Brain microvascular endothelial cell (primary cell): ENCODE results near the gene ZNRF1.

Experiments used
- DNase-seq: peaks from one replicate; pipeline ENCODE4 v3.0.0-alpha.2; 2020
- H3K27ac ChIP-seq: fragments of 250-450 bp; sonication (Bioruptor Pico); 2 replicates; pipeline ENCODE4 v1.5.1; 2020; ENCODE audit warnings: mild to moderate bottlenecking, moderate library complexity
- H3K27me3 ChIP-seq: fragments of 250-450 bp; sonication (Bioruptor Pico); replicated peaks from 2 replicates; pipeline ENCODE4 v1.5.1; 2020; ENCODE audit warnings: mild to moderate bottlenecking
- H3K36me3 ChIP-seq: fragments of 250-450 bp; sonication (Bioruptor Pico); replicated peaks from 2 replicates; pipeline ENCODE4 v1.5.1; 2020; ENCODE audit warnings: mild to moderate bottlenecking
- H3K4me3 ChIP-seq: 2 replicates; pipeline ENCODE4 v1.5.1; 2011; ENCODE audit warnings: low read depth, mild to moderate bottlenecking, control low read depth, low read length, moderate library complexity
- in situ Hi-C: cut with HindIII; loops from 2 replicates; pipeline ENCODE4 v1.10.0; 2017; ENCODE audit warnings: low sequenced_read_pairs, low pct_ligation_motif_present
- TF ChIP-seq, protein P1 (sequence below): IDR thresholded peaks from 2 replicates; pipeline ENCODE4 v1.5.1; 2011; ENCODE audit warnings: low read depth, mild to moderate bottlenecking, moderate library complexity, low read length, control low read depth, inconsistent platforms; ENCODE audit errors: missing control alignments

Gene ZNRF1

GRCh38 chr16:75052481-75053202, 53.8 kb downstream of the ZNRF1 start:
- DNase-seq = no peak
- Histone ChIP-seq H3K36me3 (no peaks in the 10 kb centered on the region), H3K27me3 (no peaks in the 10 kb centered on the region), H3K27ac (no peak overlapping the region), H3K4me3 (no peak overlapping the region)
- in situ Hi-C loops = no loop called here
- TF ChIP-seq, protein P1, sequence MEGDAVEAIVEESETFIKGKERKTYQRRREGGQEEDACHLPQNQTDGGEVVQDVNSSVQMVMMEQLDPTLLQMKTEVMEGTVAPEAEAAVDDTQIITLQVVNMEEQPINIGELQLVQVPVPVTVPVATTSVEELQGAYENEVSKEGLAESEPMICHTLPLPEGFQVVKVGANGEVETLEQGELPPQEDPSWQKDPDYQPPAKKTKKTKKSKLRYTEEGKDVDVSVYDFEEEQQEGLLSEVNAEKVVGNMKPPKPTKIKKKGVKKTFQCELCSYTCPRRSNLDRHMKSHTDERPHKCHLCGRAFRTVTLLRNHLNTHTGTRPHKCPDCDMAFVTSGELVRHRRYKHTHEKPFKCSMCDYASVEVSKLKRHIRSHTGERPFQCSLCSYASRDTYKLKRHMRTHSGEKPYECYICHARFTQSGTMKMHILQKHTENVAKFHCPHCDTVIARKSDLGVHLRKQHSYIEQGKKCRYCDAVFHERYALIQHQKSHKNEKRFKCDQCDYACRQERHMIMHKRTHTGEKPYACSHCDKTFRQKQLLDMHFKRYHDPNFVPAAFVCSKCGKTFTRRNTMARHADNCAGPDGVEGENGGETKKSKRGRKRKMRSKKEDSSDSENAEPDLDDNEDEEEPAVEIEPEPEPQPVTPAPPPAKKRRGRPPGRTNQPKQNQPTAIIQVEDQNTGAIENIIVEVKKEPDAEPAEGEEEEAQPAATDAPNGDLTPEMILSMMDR = no peak

- no peaks in the 10 kb centered on the region for H3K27me3 ChIP-seq
- H3K27ac ChIP-seq = no peak overlapping the region
- H3K36me3 ChIP-seq = no peaks in the 10 kb centered on the region
- no peak overlapping the region for H3K4me3 ChIP-seq
- TF ChIP-seq, protein P1 = no peak
- DNase-seq = no peak
- in situ Hi-C loops = no loop called here
Measured at GRCh38 chr16:75053791-75054555, 55.1 kb downstream of the ZNRF1 start.

- no peak overlapping the region for H3K27ac ChIP-seq
- no peaks in the 10 kb centered on the region for H3K27me3 ChIP-seq
- no peaks in the 10 kb centered on the region for H3K36me3 ChIP-seq
- no peak overlapping the region for H3K4me3 ChIP-seq
- in situ Hi-C loops = no loop called here
- TF ChIP-seq, protein P1 = no peak
- DNase-seq = no peak
Measured at GRCh38 chr16:75054556-75054947, 55.7 kb downstream of the ZNRF1 start.

- in situ Hi-C loops = no loop called here
- TF ChIP-seq, protein P1 = no peak
- Histone ChIP-seq H3K4me3 (no peak overlapping the region), H3K27ac (no peak overlapping the region), H3K27me3 (no peaks in the 10 kb centered on the region), H3K36me3 (no peaks in the 10 kb centered on the region)
- DNase-seq = no peak
Measured at GRCh38 chr16:75058806-75059205, 60.0 kb downstream of the ZNRF1 start.

GRCh38 chr16:75059411-75059810, 60.6 kb downstream of the ZNRF1 start:
- no peak overlapping the region for H3K4me3 ChIP-seq
- DNase-seq = no peak
- no peak overlapping the region for H3K27ac ChIP-seq
- no peaks in the 10 kb centered on the region for H3K36me3 ChIP-seq
- in situ Hi-C loops = no loop called here
- TF ChIP-seq, protein P1 = no peak
- no peaks in the 10 kb centered on the region for H3K27me3 ChIP-seq
